ENCODE measurements around the gene AFDN. TPM values are rescaled to one million over a fixed set of nuclear protein-coding genes. Genes with fewer than 3 reads are reported as not detected.

Gene AFDN
- total RNA-seq, 1 experiment from 2014 or later = 107 TPM

GRCh38 chr6:167840526-167841179 is 13.9 kb downstream of the AFDN start:
- ChIA-PET POLR2A (ENCODE audit: low non-redundant PET) (no interaction called here), CTCF (no interaction called here)
- Histone ChIP-seq H3K9me3 (ENCODE audit: low read depth, low read length, poor library complexity, severe bottlenecking) (no peaks in the 10 kb centered on the region), H3K27ac (ENCODE audit: low read depth, low read length, poor library complexity, severe bottlenecking) (no peak overlapping the region), H3K4me3 (ENCODE audit: low read depth, low read length, poor library complexity, severe bottlenecking) (no peak overlapping the region), H3K27me3 (replicated peaks; ENCODE audit: insufficient read depth, low read depth, low read length, poor library complexity) (peaks cover 5% of the 10 kb centered on the region), H3K36me3 (ENCODE audit: insufficient read depth, low read length, poor library complexity, severe bottlenecking) (no peaks in the 10 kb centered on the region), H3K4me1 (ENCODE audit: insufficient read depth, low read length, poor library complexity, severe bottlenecking) (peaks cover 52% of the 10 kb centered on the region)
- intact Hi-C loops (cut with micrococcal nuclease; ENCODE audit: unreplicated experiment) = no loop called here
- TF ChIP-seq CTCF (conservative IDR thresholded peaks at IDR 0.05; ENCODE audit: low read depth, low read length) (no peak), EZH2 (IDR thresholded peaks at IDR 0.05; ENCODE audit: borderline replicate concordance, low read depth, low read length, poor library complexity, severe bottlenecking) (no peak)
- DNase-seq (ENCODE audit: low spot score) = no peak
- BruUV-seq (replicated peaks) = no TSS peak

- CTCF ChIA-PET = no interaction called here
- no peak overlapping the region for H3K4me3 ChIP-seq (ENCODE audit: low read depth, low read length, poor library complexity, severe bottlenecking)
- no peaks in the 10 kb centered on the region for H3K36me3 ChIP-seq (ENCODE audit: insufficient read depth, low read length, poor library complexity, severe bottlenecking)
- H3K9me3 ChIP-seq (ENCODE audit: low read depth, low read length, poor library complexity, severe bottlenecking) = no peaks in the 10 kb centered on the region
- TF ChIP-seq EZH2 (IDR thresholded peaks at IDR 0.05; ENCODE audit: borderline replicate concordance, low read depth, low read length, poor library complexity, severe bottlenecking) (no peak), CTCF (conservative IDR thresholded peaks at IDR 0.05; ENCODE audit: low read depth, low read length) (no peak)
- peaks cover 5% of the 10 kb centered on the region for H3K27me3 ChIP-seq (replicated peaks; ENCODE audit: insufficient read depth, low read depth, low read length, poor library complexity)
- no peak overlapping the region for H3K27ac ChIP-seq (ENCODE audit: low read depth, low read length, poor library complexity, severe bottlenecking)
- intact Hi-C loops (cut with micrococcal nuclease; ENCODE audit: unreplicated experiment) = no loop called here
- BruUV-seq (replicated peaks) = no TSS peak
- no peak for DNase-seq (ENCODE audit: low spot score)
- H3K4me1 ChIP-seq (ENCODE audit: insufficient read depth, low read length, poor library complexity, severe bottlenecking) = peaks cover 62% of the 10 kb centered on the region
- POLR2A ChIA-PET (ENCODE audit: low non-redundant PET) = no interaction called here
Measured at GRCh38 chr6:167841981-167842380, 15.3 kb downstream of the AFDN start.

- TF ChIP-seq EZH2 (IDR thresholded peaks at IDR 0.05; ENCODE audit: borderline replicate concordance, low read depth, low read length, poor library complexity, severe bottlenecking) (no peak), CTCF (conservative IDR thresholded peaks at IDR 0.05; ENCODE audit: low read depth, low read length) (no peak)
- H3K9me3 ChIP-seq (ENCODE audit: low read depth, low read length, poor library complexity, severe bottlenecking) = no peaks in the 10 kb centered on the region
- intact Hi-C loops (cut with micrococcal nuclease; ENCODE audit: unreplicated experiment) = no loop called here
- no TSS peak for BruUV-seq (replicated peaks)
- no peak for DNase-seq (ENCODE audit: low spot score)
- peaks cover 67% of the 10 kb centered on the region for H3K4me1 ChIP-seq (ENCODE audit: insufficient read depth, low read length, poor library complexity, severe bottlenecking)
- ChIA-PET POLR2A (ENCODE audit: low non-redundant PET) (no interaction called here), CTCF (no interaction called here)
- H3K27ac ChIP-seq (ENCODE audit: low read depth, low read length, poor library complexity, severe bottlenecking) = no peak overlapping the region
- no peak overlapping the region for H3K4me3 ChIP-seq (ENCODE audit: low read depth, low read length, poor library complexity, severe bottlenecking)
- peaks cover 5% of the 10 kb centered on the region for H3K27me3 ChIP-seq (replicated peaks; ENCODE audit: insufficient read depth, low read depth, low read length, poor library complexity)
- no peaks in the 10 kb centered on the region for H3K36me3 ChIP-seq (ENCODE audit: insufficient read depth, low read length, poor library complexity, severe bottlenecking)
Measured at GRCh38 chr6:167842457-167842856, 15.7 kb downstream of the AFDN start.
